A549 (cell line): ENCODE measurements around the gene ZBTB8A.

Experiments
- BHLHE40 ChIP-seq: IDR thresholded peaks from 2 replicates; pipeline ENCODE4 v1.6.1; 2012; ENCODE audit warnings: low read depth, low read length, inconsistent platforms
- HDAC2 ChIP-seq: fragments of 200-600 bp; sonication (generic); IDR thresholded peaks from 2 replicates; pipeline ENCODE4 v1.6.1; 2016
- MAZ ChIP-seq: fragments of 150-350 bp; IDR thresholded peaks from 2 replicates; pipeline ENCODE4 v1.6.1; 2014; ENCODE audit warnings: antibody characterized with exemption, low read depth, low read length, borderline replicate concordance
- POLR2A ChIP-seq: IDR thresholded peaks from 2 replicates; pipeline ENCODE4 v1.6.1; 2012; ENCODE audit warnings: mild to moderate bottlenecking, low read length
- POLR2AphosphoS2 ChIP-seq: conservative IDR thresholded peaks from 2 replicates; pipeline ENCODE4 v1.6.1; 2012; ENCODE audit warnings: low read length, improper control_type of control experiment, inconsistent platforms
- RAD21 ChIP-seq, 2 experiments: fragments of >200 bp in 1 of 2; sonication (Bioruptor Twin) in 1 of 2; formaldehyde crosslinking in 1 of 2; IDR thresholded peaks in 1 of 2; conservative IDR thresholded peaks in 1 of 2; 2 replicates in 1 of 2; 3 replicates in 1 of 2; pipeline ENCODE4 v1.6.1; 2012 to 2018; ENCODE audit warnings: inconsistent platforms in 1 of 2
- SMC3 ChIP-seq: fragments of >200 bp; sonication (Bioruptor Twin); formaldehyde crosslinking; IDR thresholded peaks from 3 replicates; pipeline ENCODE4 v1.6.1; 2018; ENCODE audit warnings: inconsistent platforms
- SREBF2 ChIP-seq: fragments of 450-650 bp; IDR thresholded peaks from 2 replicates; pipeline ENCODE4 v1.6.1; 2014; ENCODE audit warnings: mild to moderate bottlenecking, moderate library complexity
- TF ChIP-seq, protein P1 (sequence below): fragments of >200 bp; sonication (Bioruptor Twin); formaldehyde crosslinking; IDR thresholded peaks from 3 replicates; pipeline ENCODE4 v1.5.1; 2016
- TF ChIP-seq, protein P2 (sequence below): fragments of 200-600 bp; sonication (generic); IDR thresholded peaks from 2 replicates; pipeline ENCODE4 v1.6.1; 2016; ENCODE audit warnings: antibody characterized with exemption, mild to moderate bottlenecking, moderate library complexity

DNA sequence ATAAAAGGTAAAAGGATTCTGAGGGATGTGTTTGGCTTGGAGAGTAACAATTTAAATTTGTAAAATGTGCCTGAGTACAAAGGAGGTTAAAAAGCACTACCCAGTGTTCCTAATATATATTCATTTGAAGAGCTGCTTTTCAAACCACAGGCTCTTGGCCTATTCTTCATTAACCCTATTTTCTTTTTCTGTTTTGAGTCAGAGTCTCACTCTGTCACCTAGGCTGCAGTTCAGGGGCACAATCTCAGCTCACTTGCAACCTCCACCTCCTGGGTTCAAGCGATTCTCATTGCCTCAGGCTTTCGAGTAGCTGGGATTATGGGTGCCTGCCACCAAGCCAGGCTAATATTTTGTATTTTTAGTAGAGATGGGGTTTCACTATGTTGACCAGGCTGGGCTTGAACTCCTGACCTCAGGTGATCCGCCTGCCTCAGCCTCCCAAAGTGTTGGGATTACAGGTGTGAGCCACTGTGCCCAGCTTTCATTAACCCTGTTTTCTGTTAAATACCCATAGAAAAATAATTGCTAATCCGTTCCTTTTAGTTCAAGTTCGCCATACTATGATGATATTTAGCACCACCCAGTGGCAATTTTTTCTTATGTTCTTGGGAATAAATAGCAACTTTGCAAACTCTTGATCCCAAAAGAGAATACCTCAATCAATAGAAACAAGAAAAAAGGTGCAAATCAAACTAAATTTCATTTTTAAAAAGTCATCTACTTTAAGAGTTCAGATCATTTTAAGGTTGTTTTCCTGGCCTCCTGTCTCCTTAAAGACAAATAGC, 80.7 kb downstream of the ZBTB8A start:
- TF ChIP-seq HDAC2: no peak
- TF ChIP-seq, protein P1, sequence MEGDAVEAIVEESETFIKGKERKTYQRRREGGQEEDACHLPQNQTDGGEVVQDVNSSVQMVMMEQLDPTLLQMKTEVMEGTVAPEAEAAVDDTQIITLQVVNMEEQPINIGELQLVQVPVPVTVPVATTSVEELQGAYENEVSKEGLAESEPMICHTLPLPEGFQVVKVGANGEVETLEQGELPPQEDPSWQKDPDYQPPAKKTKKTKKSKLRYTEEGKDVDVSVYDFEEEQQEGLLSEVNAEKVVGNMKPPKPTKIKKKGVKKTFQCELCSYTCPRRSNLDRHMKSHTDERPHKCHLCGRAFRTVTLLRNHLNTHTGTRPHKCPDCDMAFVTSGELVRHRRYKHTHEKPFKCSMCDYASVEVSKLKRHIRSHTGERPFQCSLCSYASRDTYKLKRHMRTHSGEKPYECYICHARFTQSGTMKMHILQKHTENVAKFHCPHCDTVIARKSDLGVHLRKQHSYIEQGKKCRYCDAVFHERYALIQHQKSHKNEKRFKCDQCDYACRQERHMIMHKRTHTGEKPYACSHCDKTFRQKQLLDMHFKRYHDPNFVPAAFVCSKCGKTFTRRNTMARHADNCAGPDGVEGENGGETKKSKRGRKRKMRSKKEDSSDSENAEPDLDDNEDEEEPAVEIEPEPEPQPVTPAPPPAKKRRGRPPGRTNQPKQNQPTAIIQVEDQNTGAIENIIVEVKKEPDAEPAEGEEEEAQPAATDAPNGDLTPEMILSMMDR: peak; percentile 25; the same call in 2 of the 3 replicates
- TF ChIP-seq BHLHE40: no peak
- TF ChIP-seq RAD21 (conservative IDR thresholded peaks at IDR 0.05 in 1 of 2, IDR thresholded peaks at IDR 0.05 in 1 of 2): peak; percentile 18 to 35; a peak in 3 of 5 replicates
- no peak for TF ChIP-seq POLR2A
- no peak for TF ChIP-seq SREBF2
- no peak for TF ChIP-seq SMC3
- TF ChIP-seq POLR2AphosphoS2: no peak
- no peak for TF ChIP-seq MAZ
- TF ChIP-seq, protein P2, sequence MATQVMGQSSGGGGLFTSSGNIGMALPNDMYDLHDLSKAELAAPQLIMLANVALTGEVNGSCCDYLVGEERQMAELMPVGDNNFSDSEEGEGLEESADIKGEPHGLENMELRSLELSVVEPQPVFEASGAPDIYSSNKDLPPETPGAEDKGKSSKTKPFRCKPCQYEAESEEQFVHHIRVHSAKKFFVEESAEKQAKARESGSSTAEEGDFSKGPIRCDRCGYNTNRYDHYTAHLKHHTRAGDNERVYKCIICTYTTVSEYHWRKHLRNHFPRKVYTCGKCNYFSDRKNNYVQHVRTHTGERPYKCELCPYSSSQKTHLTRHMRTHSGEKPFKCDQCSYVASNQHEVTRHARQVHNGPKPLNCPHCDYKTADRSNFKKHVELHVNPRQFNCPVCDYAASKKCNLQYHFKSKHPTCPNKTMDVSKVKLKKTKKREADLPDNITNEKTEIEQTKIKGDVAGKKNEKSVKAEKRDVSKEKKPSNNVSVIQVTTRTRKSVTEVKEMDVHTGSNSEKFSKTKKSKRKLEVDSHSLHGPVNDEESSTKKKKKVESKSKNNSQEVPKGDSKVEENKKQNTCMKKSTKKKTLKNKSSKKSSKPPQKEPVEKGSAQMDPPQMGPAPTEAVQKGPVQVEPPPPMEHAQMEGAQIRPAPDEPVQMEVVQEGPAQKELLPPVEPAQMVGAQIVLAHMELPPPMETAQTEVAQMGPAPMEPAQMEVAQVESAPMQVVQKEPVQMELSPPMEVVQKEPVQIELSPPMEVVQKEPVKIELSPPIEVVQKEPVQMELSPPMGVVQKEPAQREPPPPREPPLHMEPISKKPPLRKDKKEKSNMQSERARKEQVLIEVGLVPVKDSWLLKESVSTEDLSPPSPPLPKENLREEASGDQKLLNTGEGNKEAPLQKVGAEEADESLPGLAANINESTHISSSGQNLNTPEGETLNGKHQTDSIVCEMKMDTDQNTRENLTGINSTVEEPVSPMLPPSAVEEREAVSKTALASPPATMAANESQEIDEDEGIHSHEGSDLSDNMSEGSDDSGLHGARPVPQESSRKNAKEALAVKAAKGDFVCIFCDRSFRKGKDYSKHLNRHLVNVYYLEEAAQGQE: no peak
